ENCODE measurements around the gene MRPL14.

Gene MRPL14

GRCh38 chr6:44085219-44085618 is 42.0 kb downstream of the MRPL14 start:
- no peak overlapping the region for H3K9ac ChIP-seq (ENCODE audit: low read length)
- no peak overlapping the region for H3K4me3 ChIP-seq (ENCODE audit: low read length)
- no peaks in the 10 kb centered on the region for H3K27me3 ChIP-seq (ENCODE audit: low read depth, low read length)
- H3K36me3 ChIP-seq (replicated peaks; ENCODE audit: low read depth, low read length), result peaks cover 6% of the 10 kb centered on the region
- H3K79me2 ChIP-seq (ENCODE audit: low read length), result no peaks in the 10 kb centered on the region
- H4K20me1 ChIP-seq (ENCODE audit: insufficient read depth, low read length), result no peaks in the 10 kb centered on the region
- H3K4me2 ChIP-seq (ENCODE audit: low read length), result no peak overlapping the region
- TF ChIP-seq CTCF (IDR thresholded peaks at IDR 0.05; ENCODE audit: low read depth, low read length), result no peak
- no peak for TF ChIP-seq EZH2phosphoT487 (IDR thresholded peaks at IDR 0.05; ENCODE audit: low read depth)
- H3K27ac ChIP-seq (ENCODE audit: low read length), result no peak overlapping the region
- H2AFZ ChIP-seq (ENCODE audit: low read depth, low read length), result no peak overlapping the region
- H3K9me3 ChIP-seq (ENCODE audit: insufficient read depth, low read length), result no peaks in the 10 kb centered on the region
- peaks cover 21% of the 10 kb centered on the region for H3K4me1 ChIP-seq (ENCODE audit: low read length)

DNA sequence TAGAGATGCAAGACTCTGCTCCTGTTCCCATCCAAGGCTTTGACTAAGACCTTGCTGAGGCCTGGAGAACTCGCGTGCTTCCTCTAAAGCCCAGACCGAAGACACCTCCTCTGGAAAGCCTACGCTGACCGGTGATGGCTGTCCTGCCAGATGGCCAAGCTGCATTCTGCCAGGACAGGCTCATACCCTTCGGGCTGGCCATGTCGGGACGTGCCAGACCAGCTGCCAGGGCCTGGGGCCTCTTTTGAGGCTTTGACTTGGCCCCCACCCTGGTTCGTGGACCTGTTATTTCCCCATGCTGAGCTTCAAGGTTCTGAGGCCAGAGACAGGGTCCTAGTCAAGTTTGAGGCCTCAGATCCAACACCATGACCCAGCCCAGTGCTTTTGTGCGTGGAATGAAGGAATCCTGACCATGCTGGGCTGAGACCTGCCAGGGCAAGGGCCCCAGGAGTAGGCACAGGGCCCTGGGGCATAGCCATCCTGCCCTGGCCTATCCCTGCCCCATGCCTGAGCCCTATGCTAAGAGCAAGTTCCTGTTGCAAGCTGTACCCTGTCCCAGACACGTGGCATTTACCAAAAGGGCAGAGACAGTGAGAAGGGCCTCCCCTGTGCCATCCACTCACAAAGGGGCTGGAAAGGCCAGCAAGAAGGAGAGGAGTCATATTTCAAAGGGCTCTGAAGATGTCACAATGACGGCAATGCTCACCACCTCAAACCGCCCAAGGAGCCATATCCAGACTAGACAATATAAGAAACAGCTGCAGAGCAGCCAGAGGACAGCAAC is 42.8 kb downstream of the MRPL14 start:
- H3K9ac ChIP-seq (ENCODE audit: low read length), result no peak overlapping the region
- peaks cover 6% of the 10 kb centered on the region for H3K36me3 ChIP-seq (replicated peaks; ENCODE audit: low read depth, low read length)
- no peak overlapping the region for H3K4me2 ChIP-seq (ENCODE audit: low read length)
- no peaks in the 10 kb centered on the region for H4K20me1 ChIP-seq (ENCODE audit: insufficient read depth, low read length)
- no peak overlapping the region for H2AFZ ChIP-seq (ENCODE audit: low read depth, low read length)
- H3K4me1 ChIP-seq (ENCODE audit: low read length), result peaks cover 23% of the 10 kb centered on the region
- no peak overlapping the region for H3K4me3 ChIP-seq (ENCODE audit: low read length)
- TF ChIP-seq CTCF (IDR thresholded peaks at IDR 0.05; ENCODE audit: low read depth, low read length), result no peak
- no peak for TF ChIP-seq EZH2phosphoT487 (IDR thresholded peaks at IDR 0.05; ENCODE audit: low read depth)
- H3K27me3 ChIP-seq (ENCODE audit: low read depth, low read length), result no peaks in the 10 kb centered on the region
- H3K27ac ChIP-seq (ENCODE audit: low read length), result no peak overlapping the region
- no peaks in the 10 kb centered on the region for H3K9me3 ChIP-seq (ENCODE audit: insufficient read depth, low read length)
- H3K79me2 ChIP-seq (ENCODE audit: low read length), result no peaks in the 10 kb centered on the region

- peaks cover 38% of the 10 kb centered on the region for H3K4me1 ChIP-seq (ENCODE audit: low read length)
- H3K9ac ChIP-seq (ENCODE audit: low read length), result no peak overlapping the region
- H4K20me1 ChIP-seq (ENCODE audit: insufficient read depth, low read length), result no peaks in the 10 kb centered on the region
- H3K36me3 ChIP-seq (replicated peaks; ENCODE audit: low read depth, low read length), result peaks cover 5% of the 10 kb centered on the region
- H3K27me3 ChIP-seq (ENCODE audit: low read depth, low read length), result no peaks in the 10 kb centered on the region
- no peak for TF ChIP-seq EZH2phosphoT487 (IDR thresholded peaks at IDR 0.05; ENCODE audit: low read depth)
- TF ChIP-seq CTCF (IDR thresholded peaks at IDR 0.05; ENCODE audit: low read depth, low read length), result no peak
- H3K27ac ChIP-seq (ENCODE audit: low read length), result no peak overlapping the region
- H3K79me2 ChIP-seq (ENCODE audit: low read length), result no peaks in the 10 kb centered on the region
- H2AFZ ChIP-seq (ENCODE audit: low read depth, low read length), result no peak overlapping the region
- H3K9me3 ChIP-seq (ENCODE audit: insufficient read depth, low read length), result no peaks in the 10 kb centered on the region
- H3K4me3 ChIP-seq (ENCODE audit: low read length), result no peak overlapping the region
- peak overlapping the region; percentile 15; the same call in 1 of the 2 replicates for H3K4me2 ChIP-seq (ENCODE audit: low read length)
Observed at GRCh38 chr6:44082872-44083321, 44.4 kb downstream of the MRPL14 start.

- Histone ChIP-seq H3K9ac (ENCODE audit: low read length) (no peak overlapping the region), H3K9me3 (ENCODE audit: insufficient read depth, low read length) (no peaks in the 10 kb centered on the region), H3K36me3 (replicated peaks; ENCODE audit: low read depth, low read length) (peaks cover 3% of the 10 kb centered on the region), H3K27me3 (ENCODE audit: low read depth, low read length) (no peaks in the 10 kb centered on the region), H4K20me1 (ENCODE audit: insufficient read depth, low read length) (no peaks in the 10 kb centered on the region), H3K79me2 (ENCODE audit: low read length) (no peaks in the 10 kb centered on the region), H3K4me1 (ENCODE audit: low read length) (peaks cover 50% of the 10 kb centered on the region), H3K4me2 (ENCODE audit: low read length) (no peak overlapping the region), H3K27ac (ENCODE audit: low read length) (no peak overlapping the region), H2AFZ (ENCODE audit: low read depth, low read length) (no peak overlapping the region), H3K4me3 (ENCODE audit: low read length) (no peak overlapping the region)
- no peak for TF ChIP-seq CTCF (IDR thresholded peaks at IDR 0.05; ENCODE audit: low read depth, low read length)
- no peak for TF ChIP-seq EZH2phosphoT487 (IDR thresholded peaks at IDR 0.05; ENCODE audit: low read depth)
Observed at GRCh38 chr6:44081753-44082152, 45.5 kb downstream of the MRPL14 start.

Data from OCI-LY3 (cell line).